SU-DHL-6 (cell line): Measurements from ENCODE around the gene JADE2.

Experiments
- H2AFZ ChIP-seq: fragments of 200-600 bp; sonication (generic); 2 replicates; pipeline ENCODE4 v1.6.1; 2014; ENCODE audit warnings: low read depth, mild to moderate bottlenecking, moderate library complexity, mixed read lengths, antibody characterized with exemption, low read length; ENCODE audit not compliant: severe bottlenecking
- H3F3A ChIP-seq: fragments of 200-600 bp; shearing (Covaris generic); 2 replicates; pipeline ENCODE4 v1.6.0; 2016; ENCODE audit warnings: antibody characterized with exemption, mild to moderate bottlenecking; ENCODE audit not compliant: insufficient read depth
- H3K27ac ChIP-seq: fragments of 200-600 bp; sonication (generic); 2 replicates; pipeline ENCODE4 v1.5.1; 2016; ENCODE audit warnings: low read depth, mild to moderate bottlenecking, low read length, moderate library complexity, mixed read lengths
- H3K27me3 ChIP-seq: fragments of 200-600 bp; sonication (generic), shearing (Covaris generic); 2 replicates; pipeline ENCODE4 v1.6.0; 2014; ENCODE audit warnings: mild to moderate bottlenecking, low read length
- H3K36me3 ChIP-seq: fragments of 200-600 bp; sonication (generic); 2 replicates; pipeline ENCODE4 v1.6.1; 2014; ENCODE audit warnings: mild to moderate bottlenecking, low read length, mixed read lengths
- H3K4me2 ChIP-seq: fragments of 300-600, 200-600 bp; shearing (Covaris generic), sonication (generic); 2 replicates; pipeline ENCODE4 v1.6.0; 2014; ENCODE audit warnings: low read length, low read depth, mild to moderate bottlenecking; ENCODE audit not compliant: poor library complexity, severe bottlenecking
- H3K4me3 ChIP-seq: fragments of 200-600 bp; sonication (generic); 2 replicates; pipeline ENCODE4 v1.5.1; 2014; ENCODE audit warnings: antibody characterized with exemption, low read length, mild to moderate bottlenecking, mixed read lengths; ENCODE audit not compliant: insufficient read depth, poor library complexity, severe bottlenecking
- H3K79me2 ChIP-seq: fragments of 200-600 bp; sonication (generic); 2 replicates; pipeline ENCODE4 v1.6.1; 2014; ENCODE audit warnings: mild to moderate bottlenecking, low read length, moderate library complexity; ENCODE audit not compliant: insufficient read depth
- H3K9ac ChIP-seq: fragments of 200-600 bp; sonication (generic); 2 replicates; pipeline ENCODE4 v1.7.0; 2014; ENCODE audit warnings: mild to moderate bottlenecking, low read length
- H3K9me2 ChIP-seq: fragments of 200-600 bp; sonication (generic); replicated peaks from 2 replicates; pipeline ENCODE4 v1.6.1; 2014; ENCODE audit warnings: low read length; ENCODE audit not compliant: insufficient read depth
- H3K9me3 ChIP-seq: fragments of 200-600 bp; sonication (generic); 2 replicates; pipeline ENCODE4 v1.6.1; 2014; ENCODE audit warnings: low read length, mixed read lengths; ENCODE audit not compliant: insufficient read depth
- H4K20me1 ChIP-seq: fragments of 200-600 bp; sonication (generic); 2 replicates; pipeline ENCODE4 v1.6.1; 2014; ENCODE audit warnings: low read depth, mild to moderate bottlenecking, antibody characterized with exemption, low read length, moderate library complexity, mixed read lengths
- EZH2phosphoT487 ChIP-seq: fragments of 200-600 bp; sonication (generic), shearing (Covaris generic); conservative IDR thresholded peaks from 2 replicates; pipeline ENCODE4 v1.6.1; 2018; ENCODE audit warnings: mild to moderate bottlenecking, antibody characterized with exemption, low read length, moderate library complexity, mixed read lengths
- TF ChIP-seq, protein P1 (sequence below): fragments of 200-600 bp; sonication (generic); IDR thresholded peaks from one replicate; pipeline ENCODE4 v1.5.1; 2017; ENCODE audit warnings: antibody characterized with exemption, mild to moderate bottlenecking, low read length, moderate library complexity; ENCODE audit not compliant: insufficient read depth, poor library complexity, severe bottlenecking

The JADE2 gene

DNA sequence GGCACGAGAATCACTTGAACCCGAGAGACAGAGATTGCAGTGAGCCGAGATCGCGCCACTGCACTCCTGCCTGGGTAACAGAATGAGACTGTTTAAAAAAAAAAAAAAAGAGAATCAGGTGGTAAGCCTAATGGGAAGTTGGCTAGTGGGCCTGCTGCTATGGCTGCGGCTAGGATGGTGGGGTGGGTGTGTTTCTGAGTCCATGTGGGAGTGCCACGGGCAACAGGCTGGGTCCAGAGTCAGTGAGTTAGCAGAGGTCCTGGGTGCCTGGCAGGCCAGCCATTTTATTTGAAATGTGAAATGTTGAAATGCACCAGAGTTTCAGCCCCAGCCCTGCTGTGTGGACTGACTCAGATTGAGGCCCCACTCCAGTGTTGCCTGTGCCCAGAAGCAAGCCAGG is 37.8 kb downstream of the JADE2 start:
- H3K36me3 ChIP-seq: 0 out of 2 replicates have a peak, but pooled peaks cover 3% of the 10 kb centered on the region
- no peak overlapping the region for H3K27ac ChIP-seq
- no peak overlapping the region for H3K9ac ChIP-seq
- H2AFZ ChIP-seq: no peak overlapping the region
- H4K20me1 ChIP-seq: no peaks in the 10 kb centered on the region
- no peaks in the 10 kb centered on the region for H3K27me3 ChIP-seq
- no peaks in the 10 kb centered on the region for H3F3A ChIP-seq
- H3K4me2 ChIP-seq: no peak overlapping the region
- H3K9me3 ChIP-seq: no peaks in the 10 kb centered on the region
- no peak overlapping the region for H3K4me3 ChIP-seq
- TF ChIP-seq, protein P1, sequence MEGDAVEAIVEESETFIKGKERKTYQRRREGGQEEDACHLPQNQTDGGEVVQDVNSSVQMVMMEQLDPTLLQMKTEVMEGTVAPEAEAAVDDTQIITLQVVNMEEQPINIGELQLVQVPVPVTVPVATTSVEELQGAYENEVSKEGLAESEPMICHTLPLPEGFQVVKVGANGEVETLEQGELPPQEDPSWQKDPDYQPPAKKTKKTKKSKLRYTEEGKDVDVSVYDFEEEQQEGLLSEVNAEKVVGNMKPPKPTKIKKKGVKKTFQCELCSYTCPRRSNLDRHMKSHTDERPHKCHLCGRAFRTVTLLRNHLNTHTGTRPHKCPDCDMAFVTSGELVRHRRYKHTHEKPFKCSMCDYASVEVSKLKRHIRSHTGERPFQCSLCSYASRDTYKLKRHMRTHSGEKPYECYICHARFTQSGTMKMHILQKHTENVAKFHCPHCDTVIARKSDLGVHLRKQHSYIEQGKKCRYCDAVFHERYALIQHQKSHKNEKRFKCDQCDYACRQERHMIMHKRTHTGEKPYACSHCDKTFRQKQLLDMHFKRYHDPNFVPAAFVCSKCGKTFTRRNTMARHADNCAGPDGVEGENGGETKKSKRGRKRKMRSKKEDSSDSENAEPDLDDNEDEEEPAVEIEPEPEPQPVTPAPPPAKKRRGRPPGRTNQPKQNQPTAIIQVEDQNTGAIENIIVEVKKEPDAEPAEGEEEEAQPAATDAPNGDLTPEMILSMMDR: no peak
- H3K9me2 ChIP-seq: no peaks in the 10 kb centered on the region
- H3K79me2 ChIP-seq: no peaks in the 10 kb centered on the region

DNA sequence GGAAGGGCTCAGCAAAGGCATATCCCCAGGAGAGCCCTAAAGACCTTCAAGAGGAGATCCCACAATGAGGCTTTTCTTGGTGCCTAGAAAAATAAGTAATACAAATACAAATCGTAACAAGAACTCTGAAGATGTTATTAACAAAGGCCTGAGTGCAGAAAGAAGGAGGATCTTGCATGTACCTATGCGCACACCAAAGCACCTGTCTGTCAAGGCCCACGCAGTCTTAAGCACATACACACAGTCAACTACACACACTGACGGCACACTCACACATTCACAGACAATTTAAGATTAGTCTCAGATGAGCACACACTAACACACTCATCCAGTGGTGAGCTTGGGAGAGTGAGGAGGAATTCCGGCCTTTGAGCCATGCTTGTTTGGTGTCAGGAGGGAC is 38.5 kb downstream of the JADE2 start:
- no peaks in the 10 kb centered on the region for H3K27me3 ChIP-seq
- no peaks in the 10 kb centered on the region for H3K79me2 ChIP-seq
- no peak overlapping the region for H3K27ac ChIP-seq
- no peaks in the 10 kb centered on the region for H4K20me1 ChIP-seq
- H3K36me3 ChIP-seq: 0 out of 2 replicates have a peak, but pooled peaks cover 3% of the 10 kb centered on the region
- no peak overlapping the region for H3K9ac ChIP-seq
- H3F3A ChIP-seq: no peaks in the 10 kb centered on the region
- no peaks in the 10 kb centered on the region for H3K9me3 ChIP-seq
- H3K4me2 ChIP-seq: no peak overlapping the region
- no peak for TF ChIP-seq EZH2phosphoT487
- TF ChIP-seq, protein P1: no peak
- H2AFZ ChIP-seq: no peak overlapping the region
- no peak overlapping the region for H3K4me3 ChIP-seq
- no peaks in the 10 kb centered on the region for H3K9me2 ChIP-seq

GRCh38 chr5:134564396-134564795 is 38.9 kb downstream of the JADE2 start:
- H4K20me1 ChIP-seq: no peaks in the 10 kb centered on the region
- H3F3A ChIP-seq: no peaks in the 10 kb centered on the region
- no peak overlapping the region for H2AFZ ChIP-seq
- no peak overlapping the region for H3K4me3 ChIP-seq
- no peaks in the 10 kb centered on the region for H3K9me2 ChIP-seq
- 0 out of 2 replicates have a peak, but pooled peaks cover 3% of the 10 kb centered on the region for H3K36me3 ChIP-seq
- no peak overlapping the region for H3K4me2 ChIP-seq
- no peak overlapping the region for H3K9ac ChIP-seq
- no peaks in the 10 kb centered on the region for H3K9me3 ChIP-seq
- no peaks in the 10 kb centered on the region for H3K27me3 ChIP-seq
- TF ChIP-seq EZH2phosphoT487: no peak
- TF ChIP-seq, protein P1: no peak
- H3K27ac ChIP-seq: no peak overlapping the region
- no peaks in the 10 kb centered on the region for H3K79me2 ChIP-seq
